HG03135 (cell line): ENCODE results near the gene PRKD1.
"Not testable (repeated sequence)": the region's sequence is repeated elsewhere in the genome, so short reads cannot be mapped to it uniquely, and the experiment has no call there.

Experiments used
- ATAC-seq: cut with Tn5 transposase; IDR thresholded peaks from one replicate; pipeline ENCODE4 v1.9.1; 2021; ENCODE audit warnings: mild to moderate bottlenecking, moderate library complexity; ENCODE audit not compliant: unreplicated experiment

Gene PRKD1

GRCh38 chr14:29905543-29905942 is 22.1 kb downstream of the PRKD1 start:
- no peak for ATAC-seq

- ATAC-seq = no peak
These were observed 26.9 kb downstream of the PRKD1 start for GRCh38 chr14:29900609-29901350.

GRCh38 chr14:29898470-29898869 is 29.2 kb downstream of the PRKD1 start:
- ATAC-seq = no peak

- ATAC-seq = no peak
These were observed 30.5 kb downstream of the PRKD1 start for GRCh38 chr14:29897181-29897580.

GRCh38 chr14:29896354-29896821 is 31.3 kb downstream of the PRKD1 start:
- no peak for ATAC-seq

- no peak for ATAC-seq
These were observed 32.0 kb downstream of the PRKD1 start for GRCh38 chr14:29895591-29896083.

GRCh38 chr14:29893989-29894388 is 33.7 kb downstream of the PRKD1 start:
- no peak for ATAC-seq

GRCh38 chr14:29892327-29892726 is 35.3 kb downstream of the PRKD1 start:
- ATAC-seq = no peak

GRCh38 chr14:29885988-29886387 is 41.7 kb downstream of the PRKD1 start:
- ATAC-seq = no peak

- no peak for ATAC-seq
These were observed 59.6 kb downstream of the PRKD1 start for GRCh38 chr14:29868000-29868399.

GRCh38 chr14:29865299-29865698 is 62.3 kb downstream of the PRKD1 start:
- no peak for ATAC-seq

- no peak for ATAC-seq
These were observed 65.7 kb downstream of the PRKD1 start for GRCh38 chr14:29861996-29862395.

GRCh38 chr14:29858299-29858698 is 69.3 kb downstream of the PRKD1 start:
- peak; percentile 88 for ATAC-seq

- ATAC-seq = peak; percentile 71
These were observed 70.1 kb downstream of the PRKD1 start for GRCh38 chr14:29857551-29857950.

- ATAC-seq = no peak
These were observed 71.1 kb downstream of the PRKD1 start for GRCh38 chr14:29856516-29856915.

- not testable (repeated sequence) for ATAC-seq
These were observed 74.0 kb downstream of the PRKD1 start for GRCh38 chr14:29853691-29854090.

GRCh38 chr14:29853272-29853671 is 74.4 kb downstream of the PRKD1 start:
- no peak for ATAC-seq

- no peak for ATAC-seq
These were observed 76.2 kb downstream of the PRKD1 start for GRCh38 chr14:29851397-29851796.

- ATAC-seq = no peak
These were observed 80.6 kb downstream of the PRKD1 start for GRCh38 chr14:29847056-29847380.

GRCh38 chr14:29846339-29847055 is 81.2 kb downstream of the PRKD1 start:
- peak; percentile 69 for ATAC-seq

GRCh38 chr14:29843981-29844380 is 83.7 kb downstream of the PRKD1 start:
- no peak for ATAC-seq

- ATAC-seq = no peak
These were observed 85.4 kb downstream of the PRKD1 start for GRCh38 chr14:29842228-29842627.
